Natural killer cell (primary cell): ENCODE data around the gene GRIA3. TPM values are rescaled to one million over a fixed set of nuclear protein-coding genes. Genes with fewer than 3 reads are reported as not detected.

Source experiments
- ATAC-seq, 3 donors: fragments of 150-1000 bp in 2 of 3; fragments of 200-7000 bp in 1 of 3; cut with Tn5 transposase; 1 replicate in 1 of 3; 2 replicates in 2 of 3; pipeline ENCODE4 v1.10.0; 2021; ENCODE audit warnings: mild to moderate bottlenecking in 2 of 3, moderate library complexity in 2 of 3
- DNase-seq, 2 donors: peaks; one replicate each; pipeline versions ENCODE4 v3.0.0 to v3.0.0-alpha.2; 2013 to 2021; ENCODE audit warnings: mixed read lengths in 1 of 2
- H3K27ac ChIP-seq: one replicate; pipeline ENCODE4 v1.5.1; 2013; ENCODE audit warnings: mild to moderate bottlenecking, low read length
- H3K27me3 ChIP-seq: one replicate; pipeline ENCODE4 v1.6.1; 2013; ENCODE audit warnings: low read length; ENCODE audit not compliant: control insufficient read depth, insufficient read depth
- H3K36me3 ChIP-seq: one replicate; pipeline ENCODE4 v1.6.1; 2013; ENCODE audit warnings: low read length; ENCODE audit not compliant: control insufficient read depth, insufficient read depth
- H3K4me1 ChIP-seq: one replicate; pipeline ENCODE4 v1.6.1; 2013; ENCODE audit warnings: low read length; ENCODE audit not compliant: control insufficient read depth, insufficient read depth
- H3K4me3 ChIP-seq: one replicate; pipeline ENCODE4 v1.5.1; 2013; ENCODE audit warnings: low read length
- H3K9me3 ChIP-seq: one replicate; pipeline ENCODE4 v1.6.1; 2013; ENCODE audit warnings: low read length; ENCODE audit not compliant: control insufficient read depth, insufficient read depth
- H3K27ac Mint-ChIP-seq, 2 donors: one replicate each; pipeline ENCODE4 v1.8.0; 2022; ENCODE audit warnings: mild to moderate bottlenecking in 2 of 2, mixed read lengths in 2 of 2, moderate library complexity in 1 of 2
- H3K27me3 Mint-ChIP-seq, 2 donors: one replicate each; pipeline ENCODE4 v1.8.0; 2022; ENCODE audit warnings: low read depth in 2 of 2, mixed read lengths in 2 of 2
- H3K36me3 Mint-ChIP-seq: one replicate; pipeline ENCODE4 v1.8.0; 2022; ENCODE audit warnings: mixed read lengths
- H3K4me1 Mint-ChIP-seq, 2 donors: one replicate each; pipeline ENCODE4 v1.8.0; 2022; ENCODE audit warnings: mixed read lengths in 2 of 2
- H3K4me3 Mint-ChIP-seq: one replicate; pipeline ENCODE4 v1.8.0; 2022; ENCODE audit warnings: mild to moderate bottlenecking, moderate library complexity, mixed read lengths
- H3K9me3 Mint-ChIP-seq, 2 donors: one replicate each; pipeline ENCODE4 v1.8.0; 2022; ENCODE audit warnings: mixed read lengths in 2 of 2
- CTCF ChIP-seq: fragments of 200-600 bp; IDR thresholded peaks from one replicate; pipeline ENCODE4 v1.8.0; 2022; ENCODE audit warnings: antibody characterized with exemption
- WGBS: methylation state at CpG from one replicate; pipeline ENCODE4 v1.1.7; 2013; ENCODE audit warnings: missing lambda C conversion rate; ENCODE audit not compliant: insufficient coverage; 5-methylcytosine and 5-hydroxymethylcytosine counted together
- intact Hi-C: fragments of 100-400 bp; cut with micrococcal nuclease; formaldehyde crosslinking; loops from one replicate; pipeline ENCODE4 v1.14.2; 2022
- total RNA-seq, 4 donors: library from RNA; stranded (reverse); fragments of 120-200 nt in 1 of 4; gene quantifications; one replicate each; pipeline versions ENCODE4 v1.2.3 to v1.2.4, GENCODE V29; 2013 to 2022

GRIA3 gene
- total RNA-seq, 3 donors from 2014 or later (not counting 1 experiment from before 2014, with no cell fraction given) = not detected

GRCh38 chrX:123477673-123478072 lies 293.6 kb downstream of the GRIA3 start:
- no peak overlapping the region for H3K27ac Mint-ChIP-seq
- WGBS = 91% methylated on average over 3 of the region's 3 CpGs
- H3K4me3 ChIP-seq = no peak overlapping the region
- H3K9me3 ChIP-seq = no peaks in the 10 kb centered on the region
- H3K9me3 Mint-ChIP-seq = no peaks in the 10 kb centered on the region
- no peak for DNase-seq
- ATAC-seq = no peak
- H3K4me1 ChIP-seq = no peaks in the 10 kb centered on the region
- no peak overlapping the region for H3K4me3 Mint-ChIP-seq
- no peaks in the 10 kb centered on the region for H3K36me3 ChIP-seq
- no peaks in the 10 kb centered on the region for H3K4me1 Mint-ChIP-seq
- TF ChIP-seq CTCF = no peak
- intact Hi-C loops = no loop called here
- no peaks in the 10 kb centered on the region for H3K36me3 Mint-ChIP-seq
- no peak overlapping the region for H3K27ac ChIP-seq
- no peaks in the 10 kb centered on the region for H3K27me3 ChIP-seq
- H3K27me3 Mint-ChIP-seq = peaks cover 0 to 3% of the 10 kb centered on the region in 2 donors

GRCh38 chrX:123481913-123482851 lies 298.1 kb downstream of the GRIA3 start:
- H3K36me3 ChIP-seq = no peaks in the 10 kb centered on the region
- peaks cover 0 to 9% of the 10 kb centered on the region in 2 donors for H3K27me3 Mint-ChIP-seq
- 62% methylated on average over 7 of the region's 11 CpGs for WGBS
- DNase-seq (no peak), ATAC-seq (no peak)
- no peak overlapping the region for H3K27ac ChIP-seq
- no peak overlapping the region for H3K27ac Mint-ChIP-seq
- no peaks in the 10 kb centered on the region for H3K4me1 Mint-ChIP-seq
- no peaks in the 10 kb centered on the region for H3K27me3 ChIP-seq
- no peak for TF ChIP-seq CTCF
- intact Hi-C loops = no loop called here
- H3K9me3 ChIP-seq = no peaks in the 10 kb centered on the region
- no peak overlapping the region for H3K4me3 ChIP-seq
- H3K4me1 ChIP-seq = no peaks in the 10 kb centered on the region
- H3K36me3 Mint-ChIP-seq = no peaks in the 10 kb centered on the region
- H3K4me3 Mint-ChIP-seq = no peak overlapping the region
- no peaks in the 10 kb centered on the region for H3K9me3 Mint-ChIP-seq

- DNase-seq = no peak
- Mint-ChIP-seq H3K27ac (no peak overlapping the region), H3K36me3 (no peaks in the 10 kb centered on the region), H3K27me3 (peaks cover 3 to 9% of the 10 kb centered on the region in 2 donors), H3K4me3 (no peak overlapping the region), H3K4me1 (no peaks in the 10 kb centered on the region), H3K9me3 (no peaks in the 10 kb centered on the region)
- Histone ChIP-seq H3K9me3 (no peaks in the 10 kb centered on the region), H3K27me3 (no peaks in the 10 kb centered on the region), H3K27ac (no peak overlapping the region), H3K4me1 (no peaks in the 10 kb centered on the region), H3K4me3 (no peak overlapping the region), H3K36me3 (no peaks in the 10 kb centered on the region)
- ATAC-seq = no peak
- 80% methylated on average over 2 of the region's 2 CpGs for WGBS
- no peak for TF ChIP-seq CTCF
- intact Hi-C loops = no loop called here
Observed at GRCh38 chrX:123486297-123486696, 302.2 kb downstream of the GRIA3 start.
